ENCODE data around the gene SLC19A2.
"Not testable (repeated sequence)": the region's sequence is repeated elsewhere in the genome, so short reads cannot be mapped to it uniquely, and the experiment has no call there.

SLC19A2 gene

DNA sequence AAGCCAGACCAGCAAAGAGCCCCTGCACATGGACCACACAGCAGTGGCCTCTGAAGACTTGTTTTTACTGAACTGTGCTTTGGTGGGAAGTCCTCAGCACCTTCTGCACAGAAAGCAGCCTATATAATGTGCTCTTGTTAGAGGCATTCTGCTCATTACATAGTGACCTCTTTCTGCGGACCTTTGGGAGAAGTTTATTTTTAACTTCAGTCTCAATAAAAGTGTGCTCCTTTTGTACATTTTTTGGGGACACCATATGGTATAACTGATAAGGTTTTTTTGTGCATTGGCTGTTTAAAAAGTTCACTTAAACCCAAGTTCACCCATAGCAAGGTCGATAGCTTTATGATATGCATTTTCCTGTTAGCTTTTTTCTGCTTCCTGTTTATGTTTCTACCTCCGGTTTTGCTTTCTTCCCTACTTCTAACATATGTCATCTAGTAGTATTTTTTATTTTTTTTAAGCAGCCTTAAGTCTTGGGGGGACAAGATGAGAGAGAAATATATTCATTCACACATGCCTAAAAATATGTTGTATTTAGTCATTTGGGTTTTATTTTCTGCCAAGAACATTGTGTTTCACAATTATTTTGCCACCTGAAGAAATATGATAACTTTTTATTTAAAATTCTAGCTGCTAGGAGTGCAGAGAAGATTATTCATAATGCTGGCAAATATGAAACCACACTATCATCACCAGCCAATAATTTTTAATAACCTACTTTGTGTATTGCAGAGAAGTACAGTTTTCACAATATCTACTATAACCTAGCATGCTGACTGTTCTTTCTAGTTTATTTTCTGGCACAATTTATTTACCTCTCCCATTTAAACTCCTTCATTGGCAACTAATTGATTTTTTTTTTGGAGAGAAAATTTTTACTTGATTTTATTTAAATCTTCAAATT is 22.9 kb upstream of the SLC19A2 start:
- no peak for DNase-seq

DNA sequence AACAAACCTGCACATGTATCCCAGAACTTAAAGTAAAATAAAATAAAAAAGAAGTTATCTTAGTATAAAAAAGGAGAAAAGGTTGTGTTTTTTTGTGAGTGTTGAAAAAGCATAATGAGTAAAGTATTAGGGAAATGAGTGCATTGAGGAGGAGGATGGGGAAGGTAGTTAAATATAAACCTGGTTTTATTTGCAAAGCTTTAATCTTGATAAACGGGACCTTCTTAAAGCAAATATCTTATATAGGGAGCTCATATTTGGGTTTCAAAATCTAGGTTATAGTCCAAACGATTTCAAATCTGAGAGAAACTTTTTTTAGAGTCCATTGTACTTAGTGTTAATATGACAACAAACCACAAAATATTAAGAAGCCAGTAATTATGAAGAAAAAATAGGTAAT is 21.7 kb upstream of the SLC19A2 start:
- no peak for DNase-seq

- DNase-seq, result not testable (repeated sequence)
These were observed 17.9 kb upstream of the SLC19A2 start for GRCh38 chr1:169503601-169504000.

DNA sequence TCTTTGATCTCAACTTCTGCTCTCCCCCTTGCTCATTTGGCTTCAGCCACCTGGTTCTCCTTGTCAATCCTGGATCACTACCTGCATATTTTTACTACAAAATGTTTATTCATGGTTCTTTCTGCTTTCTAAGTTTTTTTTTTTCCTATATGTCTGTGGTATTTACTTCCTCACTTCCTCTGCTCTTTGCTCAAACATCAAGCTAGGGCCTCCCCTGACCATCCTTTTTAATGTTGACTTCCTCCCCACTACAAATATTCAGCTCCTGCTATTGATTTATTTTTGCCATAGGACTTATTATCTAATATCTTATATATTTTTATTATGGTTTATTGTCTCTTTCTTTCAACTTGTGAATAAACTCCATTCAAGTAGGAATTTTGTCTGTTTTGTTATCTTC is 14.1 kb upstream of the SLC19A2 start:
- DNase-seq, result no peak

- no peak for DNase-seq
These were observed 11.6 kb upstream of the SLC19A2 start for GRCh38 chr1:169497317-169497716.

- DNase-seq, result no peak
These were observed 10.2 kb upstream of the SLC19A2 start for GRCh38 chr1:169495916-169496315.

GRCh38 chr1:169495046-169495775 is 9.5 kb upstream of the SLC19A2 start:
- no peak for DNase-seq

- DNase-seq, result no peak
These were observed 8.6 kb upstream of the SLC19A2 start for GRCh38 chr1:169494343-169494742.

DNA sequence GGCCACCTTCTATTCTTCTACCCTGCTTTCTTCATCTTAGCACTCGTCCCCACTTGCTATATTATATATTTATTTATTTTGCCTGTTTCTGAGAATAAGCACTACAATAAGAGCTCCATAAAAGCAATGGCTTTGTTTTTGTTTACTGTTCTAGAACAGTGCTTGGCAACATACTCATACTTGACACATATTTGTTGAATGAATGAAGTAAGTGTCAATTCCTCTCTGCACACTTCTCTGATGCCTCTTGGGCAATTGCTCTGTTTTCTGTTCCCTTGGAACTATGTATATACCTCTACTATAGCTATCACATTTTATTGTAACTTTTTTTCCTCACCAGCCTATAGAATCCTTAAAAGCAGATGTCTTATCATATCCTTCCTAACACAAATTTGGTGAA is 7.5 kb upstream of the SLC19A2 start:
- no peak for DNase-seq

DNA sequence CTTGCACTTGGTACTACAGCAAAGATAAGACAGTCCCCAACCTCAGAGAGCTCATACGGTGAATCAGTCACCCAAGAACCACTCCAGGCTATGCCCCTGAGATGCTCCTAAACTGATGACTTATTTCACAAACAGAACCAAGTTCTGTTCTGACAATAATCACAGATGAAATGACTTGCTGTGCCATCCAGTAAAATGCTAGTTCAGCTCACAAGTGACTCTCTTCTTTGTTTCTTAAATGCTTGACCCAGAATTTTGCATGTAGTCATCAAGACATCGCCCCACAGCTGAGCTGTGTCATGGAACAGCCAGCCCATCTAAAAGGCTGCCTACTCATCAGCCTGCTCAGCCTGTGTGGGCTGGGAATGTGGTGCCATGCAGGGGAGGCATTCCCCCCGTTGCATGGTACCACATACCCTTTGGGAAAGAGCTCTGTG is 6.1 kb upstream of the SLC19A2 start:
- DNase-seq, result no peak

DNA sequence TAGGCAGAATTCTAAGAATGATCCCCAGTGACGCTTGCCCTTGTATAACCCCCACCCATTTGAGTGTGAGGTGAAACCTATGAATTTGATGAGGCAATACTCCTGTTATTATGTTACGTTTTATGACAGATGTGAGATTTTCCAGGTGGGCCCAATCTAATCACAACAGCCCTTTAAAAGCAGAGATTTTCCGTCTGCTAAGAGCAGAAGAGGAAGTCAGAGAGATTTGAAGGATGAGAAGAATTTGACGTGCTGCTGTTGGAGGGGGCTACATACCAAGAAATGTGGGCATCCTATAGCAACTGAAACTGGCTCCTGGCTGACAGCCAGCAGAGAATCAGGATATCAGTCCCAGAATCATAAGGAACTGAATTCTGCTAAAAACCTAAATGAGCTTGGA is 2.4 kb upstream of the SLC19A2 start:
- DNase-seq, result no peak

- no peak for DNase-seq
These were observed 1.8 kb upstream of the SLC19A2 start for GRCh38 chr1:169487561-169487960.

DNA sequence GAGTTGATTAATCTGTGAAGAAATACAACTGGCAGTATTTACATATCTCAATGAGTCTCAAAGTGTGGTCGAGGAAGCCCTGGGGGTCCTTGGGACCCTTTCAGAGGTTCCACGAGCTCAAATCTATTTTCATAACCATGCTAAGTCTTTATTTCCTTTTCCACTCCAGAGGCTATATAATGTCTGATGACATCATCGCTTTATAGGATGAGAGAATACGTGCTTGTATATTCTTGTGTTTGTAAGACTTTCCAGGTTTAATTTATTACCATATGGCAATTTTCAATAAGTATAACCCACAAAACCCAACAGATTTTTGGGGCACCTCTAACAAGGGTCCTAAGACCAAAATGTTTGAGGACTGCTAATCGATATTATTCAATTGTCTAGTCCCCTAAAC is 1.4 kb upstream of the SLC19A2 start:
- no peak for DNase-seq

DNA sequence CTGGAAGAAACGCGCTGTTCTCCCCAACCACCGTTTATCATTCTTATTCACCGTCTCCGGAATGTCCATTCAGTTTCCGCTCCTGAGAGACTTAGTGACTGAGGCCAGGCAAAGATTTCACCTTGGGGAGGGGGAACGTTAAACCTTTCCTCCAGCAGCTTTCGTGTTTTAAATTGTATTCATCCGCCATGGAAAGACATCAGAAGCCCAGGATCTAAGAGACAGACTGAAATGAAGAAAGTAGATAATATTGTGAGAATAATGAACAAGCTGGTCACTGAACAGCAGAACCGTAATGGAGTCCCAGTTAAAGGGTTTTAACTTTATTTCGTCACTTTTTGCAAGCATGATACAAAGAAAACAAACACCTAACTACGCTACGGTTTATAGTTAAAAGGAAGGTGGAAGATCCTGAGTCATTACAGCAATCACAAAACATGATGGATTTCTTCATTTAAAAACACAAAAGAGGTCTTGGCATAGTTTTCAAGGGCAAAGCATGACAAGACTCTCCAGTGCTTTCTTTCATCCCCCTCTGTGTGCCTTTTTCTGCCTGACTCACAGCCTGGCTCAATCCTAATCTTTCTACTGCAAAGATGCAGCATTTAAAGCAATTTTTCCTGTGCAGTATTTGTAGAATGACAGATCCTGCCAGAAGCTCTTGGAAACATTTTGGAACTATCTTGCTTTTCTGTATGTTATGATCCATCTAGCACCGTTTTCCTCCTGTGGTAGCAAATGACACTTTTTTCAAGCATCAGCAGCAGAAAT is 722 bp upstream of the SLC19A2 start:
- peak; percentile 36 for DNase-seq

GRCh38 chr1:169484683-169485430 is 887 bp downstream of the SLC19A2 start:
- peak; percentile 46 for DNase-seq

DNA sequence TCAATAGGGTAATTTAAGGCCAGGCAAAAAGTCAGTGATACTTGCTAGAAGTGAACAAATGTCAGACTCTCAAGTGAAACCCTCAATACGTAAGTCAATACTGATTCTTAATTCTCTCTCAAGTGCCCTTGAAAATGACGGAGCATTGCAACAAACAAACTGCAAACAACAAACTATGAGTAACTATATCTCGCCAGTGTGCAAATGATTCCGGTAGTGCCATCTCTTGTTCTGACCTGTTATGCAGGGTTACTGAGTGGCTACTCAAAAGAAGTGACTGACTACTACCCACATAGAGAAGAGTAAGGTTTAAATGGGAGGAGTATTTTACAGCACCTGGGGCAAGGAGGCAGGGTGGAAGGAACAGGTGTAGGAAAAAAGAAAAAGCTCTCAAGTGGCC is 1.6 kb downstream of the SLC19A2 start:
- no peak for DNase-seq

GRCh38 chr1:169483500-169483966 is 2.2 kb downstream of the SLC19A2 start:
- no peak for DNase-seq

- DNase-seq, result no peak
These were observed 6.2 kb downstream of the SLC19A2 start for GRCh38 chr1:169479363-169480066.

DNA sequence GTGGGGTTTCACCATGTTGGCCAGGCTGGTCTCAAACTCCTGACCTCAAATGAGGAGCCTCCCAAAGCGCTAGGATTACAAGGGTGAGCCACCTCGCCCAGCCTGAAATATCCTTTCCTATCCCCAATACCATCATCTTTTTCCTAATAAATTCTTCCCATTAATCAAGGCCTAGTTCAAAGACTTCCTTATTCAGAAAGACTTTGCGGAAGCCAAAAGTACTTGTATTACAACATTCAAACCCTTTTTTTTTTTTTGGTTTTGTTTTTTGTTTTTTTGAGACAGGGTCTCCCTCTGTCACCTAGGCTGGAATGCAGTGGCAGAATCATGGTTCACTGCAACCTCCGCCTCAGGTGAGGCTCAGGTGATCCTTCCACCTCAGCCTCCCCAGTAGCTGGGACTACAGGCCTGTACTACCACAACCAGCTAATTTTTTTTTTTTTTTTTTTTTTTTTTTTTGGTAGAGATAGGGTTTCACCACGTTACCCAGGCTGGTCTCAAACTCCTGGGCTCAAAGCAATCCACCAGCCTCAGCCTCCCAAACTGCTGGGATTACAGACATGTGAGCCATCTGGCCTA is 7.6 kb downstream of the SLC19A2 start:
- DNase-seq, result no peak

GRCh38 chr1:169475806-169476387 is 9.8 kb downstream of the SLC19A2 start:
- DNase-seq, result no peak

All from fibroblast of skin of right quadriceps (primary cell).